ENCODE data around the gene RICTOR.

RICTOR gene

GRCh38 chr5:39074017-39074814 lies at the start of gene RICTOR:
Gene RICTOR (minus strand): TSS chr5:39074399. CDS start chr5:39074377, 22 bp downstream.
- peak; percentile 81 for DNase-seq (ENCODE audit: low read depth)

GRCh38 chr5:39121922-39122321 lies 47.7 kb upstream of the RICTOR start:
- no peak for DNase-seq (ENCODE audit: low read depth)

GRCh38 chr5:39121315-39121714 lies 47.1 kb upstream of the RICTOR start:
- no peak for DNase-seq (ENCODE audit: low read depth)

GRCh38 chr5:39120052-39120420 lies 45.8 kb upstream of the RICTOR start:
- no peak for DNase-seq (ENCODE audit: low read depth)

GRCh38 chr5:39119404-39120051 lies 45.3 kb upstream of the RICTOR start:
- no peak for DNase-seq (ENCODE audit: low read depth)

- DNase-seq (ENCODE audit: low read depth) = no peak
These were observed 44.4 kb upstream of the RICTOR start for GRCh38 chr5:39118638-39119037.

GRCh38 chr5:39117401-39117800 lies 43.2 kb upstream of the RICTOR start:
- no peak for DNase-seq (ENCODE audit: low read depth)

- DNase-seq (ENCODE audit: low read depth) = no peak
These were observed 42.4 kb upstream of the RICTOR start for GRCh38 chr5:39116344-39117170.

GRCh38 chr5:39115644-39116343 lies 41.6 kb upstream of the RICTOR start:
- DNase-seq (ENCODE audit: low read depth) = no peak

GRCh38 chr5:39114155-39114554 lies 40.0 kb upstream of the RICTOR start:
- no peak for DNase-seq (ENCODE audit: low read depth)

- DNase-seq (ENCODE audit: low read depth) = no peak
These were observed 39.3 kb upstream of the RICTOR start for GRCh38 chr5:39113354-39113953.

- DNase-seq (ENCODE audit: low read depth) = no peak
These were observed 35.4 kb upstream of the RICTOR start for GRCh38 chr5:39109606-39110005.

GRCh38 chr5:39108987-39109386 lies 34.8 kb upstream of the RICTOR start:
- DNase-seq (ENCODE audit: low read depth) = no peak

GRCh38 chr5:39107350-39107749 lies 33.2 kb upstream of the RICTOR start:
- DNase-seq (ENCODE audit: low read depth) = no peak

GRCh38 chr5:39106322-39106721 lies 32.1 kb upstream of the RICTOR start:
- DNase-seq (ENCODE audit: low read depth) = no peak

GRCh38 chr5:39104221-39104620 lies 30.0 kb upstream of the RICTOR start:
- no peak for DNase-seq (ENCODE audit: low read depth)

GRCh38 chr5:39102684-39103155 lies 28.5 kb upstream of the RICTOR start:
- no peak for DNase-seq (ENCODE audit: low read depth)

GRCh38 chr5:39100851-39101396 lies 26.7 kb upstream of the RICTOR start:
- DNase-seq (ENCODE audit: low read depth) = no peak

GRCh38 chr5:39100301-39100850 lies 26.2 kb upstream of the RICTOR start:
- DNase-seq (ENCODE audit: low read depth) = no peak

- no peak for DNase-seq (ENCODE audit: low read depth)
These were observed 25.6 kb upstream of the RICTOR start for GRCh38 chr5:39099831-39100230.

GRCh38 chr5:39093352-39093751 lies 19.2 kb upstream of the RICTOR start:
- no peak for DNase-seq (ENCODE audit: low read depth)
